Right atrium auricular region (tissue), 2 donors: ENCODE results near the gene C20orf204. TPM values are rescaled to one million over a fixed set of nuclear protein-coding genes. Genes with fewer than 3 reads are reported as not detected.

Experiments used
- DNase-seq: peaks from one replicate; pipeline ENCODE4 v3.0.0-alpha.2; 2019; ENCODE audit warnings: low spot score
- H3K27ac ChIP-seq, 2 donors: fragments of 200-600 bp; sonication (generic); 1 replicate in 1 of 2; 2 replicates in 1 of 2; pipeline ENCODE4 v1.5.1; 2016 to 2019
- H3K27me3 ChIP-seq, 2 donors: fragments of 200-600 bp; sonication (generic); one replicate each; pipeline versions ENCODE4 v1.5.1 to v1.6.0; 2017 to 2019
- H3K36me3 ChIP-seq: fragments of 200-600 bp; sonication (generic); one replicate; pipeline ENCODE4 v1.5.1; 2016
- H3K4me1 ChIP-seq, 2 donors: fragments of 200-600 bp; sonication (generic); one replicate each; pipeline versions ENCODE4 v1.5.1 to v1.6.0; 2017 to 2019
- H3K4me3 ChIP-seq, 2 donors: fragments of 200-600 bp; sonication (generic); 1 replicate in 1 of 2; 2 replicates in 1 of 2; pipeline ENCODE4 v1.5.1; 2017 to 2019; ENCODE audit warnings: mild to moderate bottlenecking in 1 of 2, moderate library complexity in 1 of 2
- H3K9me3 ChIP-seq, 2 donors: fragments of 200-600 bp; sonication (generic); one replicate each; pipeline ENCODE4 v1.5.1; 2019
- total RNA-seq, 2 donors: library from RNA; depleted of rRNA; stranded (reverse); fragments of >200 nt; gene quantifications; one replicate each; pipeline ENCODE4 v1.1.0, GENCODE V29; 2016
- TF ChIP-seq, protein P1 (sequence below), 2 donors: fragments of 200-600 bp; sonication (generic); IDR thresholded peaks; one replicate each; pipeline ENCODE4 v1.5.1; 2019; ENCODE audit warnings: antibody characterized with exemption in 2 of 2

The C20orf204 gene
- total RNA-seq, 2 donors from 2014 or later = 0.07 to 0.35 TPM

DNA sequence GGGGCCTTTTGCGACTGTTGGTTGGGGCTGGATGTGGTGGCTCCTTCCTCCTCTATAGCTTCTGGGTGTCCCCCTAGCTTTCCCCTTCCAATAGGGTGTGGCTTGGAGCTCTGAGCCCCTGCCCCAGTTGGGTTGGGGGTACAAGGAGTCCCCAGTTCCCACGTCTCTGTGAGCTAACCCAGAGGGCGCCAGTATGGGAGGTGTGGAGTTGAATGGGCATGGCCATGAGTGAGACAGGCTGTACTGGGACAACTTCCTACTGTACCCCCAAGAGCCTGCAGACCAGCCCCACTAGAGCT lies 1.2 kb downstream of the C20orf204 start:
- DNase-seq = no peak
- no peak overlapping the region for H3K27ac ChIP-seq
- H3K4me3 ChIP-seq = no peak overlapping the region

DNA sequence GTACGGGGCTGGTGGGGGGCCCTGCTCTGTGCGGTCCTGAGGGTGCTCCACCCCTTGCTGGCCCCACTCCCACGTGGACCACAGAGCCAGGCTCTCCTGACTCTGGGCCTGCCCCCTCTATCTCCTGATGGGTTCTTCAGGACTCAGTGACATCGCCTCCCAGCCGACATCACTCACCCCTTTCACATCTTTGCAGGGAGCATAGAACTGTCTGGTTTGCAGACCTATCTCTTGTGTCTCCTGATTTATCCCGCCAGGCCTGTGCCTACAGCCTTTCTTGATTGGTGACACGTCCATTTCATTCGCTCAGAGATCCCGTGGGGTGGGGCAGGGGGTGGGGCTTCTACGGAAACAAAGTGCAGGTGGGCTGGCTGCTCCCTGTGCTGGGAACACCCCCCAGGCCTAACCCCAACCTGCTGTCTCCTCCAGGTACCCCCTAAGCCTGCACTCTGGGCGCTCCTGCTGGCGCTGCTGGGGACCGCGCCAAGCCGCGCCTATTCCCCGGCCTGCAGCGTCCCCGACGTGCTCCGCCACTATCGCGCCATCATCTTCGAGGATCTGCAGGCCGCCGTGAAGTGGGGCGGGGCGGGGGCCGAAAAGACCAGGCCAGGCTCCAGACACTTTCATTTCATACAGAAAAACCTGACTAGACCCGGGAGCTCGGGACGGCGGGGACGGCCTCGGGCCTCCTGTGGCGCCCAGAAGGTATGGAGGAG lies 1.7 kb downstream of the C20orf204 start:
- no peak for DNase-seq
- H3K4me3 ChIP-seq = peak overlapping the region; percentile 41 to 55
- H3K4me1 ChIP-seq = peaks cover 0 to 51% of the 10 kb centered on the region in 2 donors
- H3K27me3 ChIP-seq = peaks cover 9 to 17% of the 10 kb centered on the region in 2 donors
- peaks cover 17% of the 10 kb centered on the region for H3K36me3 ChIP-seq
- TF ChIP-seq, protein P1, sequence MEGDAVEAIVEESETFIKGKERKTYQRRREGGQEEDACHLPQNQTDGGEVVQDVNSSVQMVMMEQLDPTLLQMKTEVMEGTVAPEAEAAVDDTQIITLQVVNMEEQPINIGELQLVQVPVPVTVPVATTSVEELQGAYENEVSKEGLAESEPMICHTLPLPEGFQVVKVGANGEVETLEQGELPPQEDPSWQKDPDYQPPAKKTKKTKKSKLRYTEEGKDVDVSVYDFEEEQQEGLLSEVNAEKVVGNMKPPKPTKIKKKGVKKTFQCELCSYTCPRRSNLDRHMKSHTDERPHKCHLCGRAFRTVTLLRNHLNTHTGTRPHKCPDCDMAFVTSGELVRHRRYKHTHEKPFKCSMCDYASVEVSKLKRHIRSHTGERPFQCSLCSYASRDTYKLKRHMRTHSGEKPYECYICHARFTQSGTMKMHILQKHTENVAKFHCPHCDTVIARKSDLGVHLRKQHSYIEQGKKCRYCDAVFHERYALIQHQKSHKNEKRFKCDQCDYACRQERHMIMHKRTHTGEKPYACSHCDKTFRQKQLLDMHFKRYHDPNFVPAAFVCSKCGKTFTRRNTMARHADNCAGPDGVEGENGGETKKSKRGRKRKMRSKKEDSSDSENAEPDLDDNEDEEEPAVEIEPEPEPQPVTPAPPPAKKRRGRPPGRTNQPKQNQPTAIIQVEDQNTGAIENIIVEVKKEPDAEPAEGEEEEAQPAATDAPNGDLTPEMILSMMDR (IDR thresholded peaks at IDR 0.05) = no peak
- no peak overlapping the region for H3K27ac ChIP-seq
- H3K9me3 ChIP-seq = no peaks in the 10 kb centered on the region

More for the DNA sequence above, 1.2 kb downstream of the C20orf204 start:
- peaks cover 22% of the 10 kb centered on the region for H3K36me3 ChIP-seq
- H3K27me3 ChIP-seq = peaks cover 6 to 14% of the 10 kb centered on the region in 2 donors
- no peaks in the 10 kb centered on the region for H3K9me3 ChIP-seq
- peaks cover 0 to 47% of the 10 kb centered on the region in 2 donors for H3K4me1 ChIP-seq
- TF ChIP-seq, protein P1 (IDR thresholded peaks at IDR 0.05) = no peak

DNA sequence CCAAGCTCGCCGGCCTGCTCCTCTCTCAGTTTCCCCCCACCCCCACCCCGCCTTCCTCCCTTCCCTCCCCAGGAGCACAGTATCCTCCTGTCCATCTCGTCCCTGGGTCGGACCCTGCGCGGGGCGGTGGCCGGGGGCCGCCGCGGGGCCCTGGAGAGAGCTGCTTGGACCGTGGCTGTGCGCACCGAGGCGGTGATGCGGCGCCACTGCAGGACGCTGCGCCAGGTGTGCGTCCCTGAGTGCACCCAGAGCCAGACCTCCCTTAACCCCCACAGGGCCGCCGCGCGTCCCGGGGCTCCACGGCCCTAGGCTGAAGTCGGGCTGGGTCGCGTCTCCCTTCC lies 2.2 kb downstream of the C20orf204 start:
- no peak for DNase-seq
- Histone ChIP-seq H3K36me3 (peaks cover 12% of the 10 kb centered on the region), H3K27ac (peak overlapping the region; percentile 67 to 70), H3K4me1 (peaks cover 0 to 51% of the 10 kb centered on the region in 2 donors), H3K27me3 (peaks cover 9 to 17% of the 10 kb centered on the region in 2 donors), H3K9me3 (no peaks in the 10 kb centered on the region), H3K4me3 (peak overlapping the region; percentile 41 to 55)
- TF ChIP-seq, protein P1 (IDR thresholded peaks at IDR 0.05) = no peak

DNA sequence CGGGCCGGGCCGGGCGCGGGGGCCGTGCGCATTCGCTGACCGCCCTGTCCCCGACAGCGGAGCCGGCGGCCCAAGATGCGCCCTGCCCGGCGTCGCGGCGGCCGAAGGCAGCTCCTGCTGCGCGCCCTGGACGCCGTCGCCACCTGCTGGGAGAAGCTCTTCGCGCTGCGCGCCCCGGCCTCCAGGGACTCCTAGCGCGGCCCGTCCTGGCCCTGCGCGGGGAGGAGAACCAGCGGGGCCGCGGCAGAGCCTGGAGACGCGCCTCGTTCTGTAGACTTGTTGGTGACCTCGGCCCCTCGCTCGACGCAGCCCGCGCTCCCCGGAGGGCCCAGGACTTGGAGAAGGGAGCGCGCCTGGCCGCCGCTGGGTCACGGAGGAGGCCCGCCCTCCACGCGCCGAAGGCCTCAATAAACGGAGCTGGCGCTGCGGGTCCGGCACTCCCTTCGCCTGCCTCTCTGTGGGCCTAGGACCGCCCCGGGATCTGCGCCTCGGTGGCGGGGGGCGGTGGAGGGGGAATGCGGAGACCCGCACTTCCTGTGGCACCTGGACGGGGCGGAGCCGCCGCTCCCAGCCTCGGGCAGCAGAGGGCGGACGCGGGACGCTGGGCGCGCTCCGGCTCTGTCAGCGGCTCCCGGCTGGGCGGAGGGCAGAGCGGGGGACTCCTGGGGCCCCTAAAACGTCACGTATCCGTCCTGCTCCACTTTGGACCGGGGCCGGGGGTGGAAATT lies 2.7 kb downstream of the C20orf204 start:
- peaks cover 8% of the 10 kb centered on the region for H3K36me3 ChIP-seq
- peak overlapping the region; percentile 41 to 55 for H3K4me3 ChIP-seq
- H3K9me3 ChIP-seq = no peaks in the 10 kb centered on the region
- peaks cover 0 to 51% of the 10 kb centered on the region in 2 donors for H3K4me1 ChIP-seq
- DNase-seq = peak; percentile 74
- H3K27me3 ChIP-seq = peaks cover 9 to 17% of the 10 kb centered on the region in 2 donors
- TF ChIP-seq, protein P1 (IDR thresholded peaks at IDR 0.05) = peak; percentile 82 to 87
- H3K27ac ChIP-seq = peak overlapping the region; percentile 67 to 70

DNA sequence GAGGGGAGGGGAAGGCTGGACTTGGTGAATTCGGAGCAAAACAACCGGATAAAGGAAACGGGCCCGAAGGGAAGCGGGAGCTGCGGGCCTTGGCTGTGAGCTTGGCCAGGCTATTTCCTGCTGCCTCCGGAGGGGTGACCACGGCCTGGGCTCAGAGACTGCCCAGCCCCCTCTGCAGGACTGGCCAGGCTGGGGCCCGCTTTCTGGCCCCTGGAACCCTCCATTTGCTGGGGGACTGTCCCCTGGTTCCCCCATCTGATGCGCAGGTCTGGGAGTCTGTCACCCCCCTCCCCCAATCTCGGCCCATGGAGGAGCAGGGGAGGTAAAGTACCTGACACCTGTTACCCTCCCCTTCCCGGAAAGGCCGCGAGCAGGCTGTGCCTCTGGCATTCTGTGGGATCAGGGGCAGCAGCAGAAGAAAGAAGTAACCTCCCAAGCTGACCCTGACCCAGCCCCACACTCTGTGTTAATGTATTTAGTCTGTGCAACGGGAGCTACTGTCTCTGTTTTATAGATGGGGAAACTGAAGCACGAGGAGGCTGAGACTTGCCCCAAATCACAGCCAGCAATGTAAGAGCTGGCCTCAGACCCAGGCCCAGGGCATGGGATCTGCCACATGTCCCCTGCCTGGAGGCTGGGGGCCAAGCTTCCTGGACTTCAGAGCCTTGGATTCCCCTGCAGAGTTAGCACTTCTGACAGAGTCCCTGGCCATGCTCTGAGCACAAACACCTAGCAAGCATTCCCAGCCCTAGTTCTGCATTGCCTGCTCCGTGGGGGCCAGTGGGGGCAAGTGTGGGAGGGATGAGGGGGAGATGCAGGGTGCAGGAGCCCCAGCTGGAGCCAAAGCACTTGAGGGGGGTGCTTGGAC lies 3.5 kb downstream of the C20orf204 start:
- no peaks in the 10 kb centered on the region for H3K36me3 ChIP-seq
- H3K4me3 ChIP-seq = peak overlapping the region; percentile 41 to 55
- H3K4me1 ChIP-seq = peaks cover 0 to 51% of the 10 kb centered on the region in 2 donors
- H3K27me3 ChIP-seq = peaks cover 9 to 17% of the 10 kb centered on the region in 2 donors
- TF ChIP-seq, protein P1 (IDR thresholded peaks at IDR 0.05) = peak in 1 of 2 donors; percentile 2
- no peak for DNase-seq
- no peaks in the 10 kb centered on the region for H3K9me3 ChIP-seq
- peak overlapping the region in 1 of 2 donors; percentile 67 for H3K27ac ChIP-seq
